Measurements from ENCODE around the gene SLC35B2. TPM values are rescaled to one million over a fixed set of nuclear protein-coding genes. Genes with fewer than 3 reads are reported as not detected.

The SLC35B2 gene
- total RNA-seq, 1 experiment from 2014 or later = 28.9 TPM

- no peaks in the 10 kb centered on the region for H3K36me3 Mint-ChIP-seq
- TF ChIP-seq, protein P1, sequence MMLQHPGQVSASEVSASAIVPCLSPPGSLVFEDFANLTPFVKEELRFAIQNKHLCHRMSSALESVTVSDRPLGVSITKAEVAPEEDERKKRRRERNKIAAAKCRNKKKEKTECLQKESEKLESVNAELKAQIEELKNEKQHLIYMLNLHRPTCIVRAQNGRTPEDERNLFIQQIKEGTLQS (CRISPR knock-in tag; conservative IDR thresholded peaks at IDR 0.05) = no peak
- TF ChIP-seq CREM (CRISPR knock-in tag; IDR thresholded peaks at IDR 0.05) = no peak
- TF ChIP-seq, protein P2, sequence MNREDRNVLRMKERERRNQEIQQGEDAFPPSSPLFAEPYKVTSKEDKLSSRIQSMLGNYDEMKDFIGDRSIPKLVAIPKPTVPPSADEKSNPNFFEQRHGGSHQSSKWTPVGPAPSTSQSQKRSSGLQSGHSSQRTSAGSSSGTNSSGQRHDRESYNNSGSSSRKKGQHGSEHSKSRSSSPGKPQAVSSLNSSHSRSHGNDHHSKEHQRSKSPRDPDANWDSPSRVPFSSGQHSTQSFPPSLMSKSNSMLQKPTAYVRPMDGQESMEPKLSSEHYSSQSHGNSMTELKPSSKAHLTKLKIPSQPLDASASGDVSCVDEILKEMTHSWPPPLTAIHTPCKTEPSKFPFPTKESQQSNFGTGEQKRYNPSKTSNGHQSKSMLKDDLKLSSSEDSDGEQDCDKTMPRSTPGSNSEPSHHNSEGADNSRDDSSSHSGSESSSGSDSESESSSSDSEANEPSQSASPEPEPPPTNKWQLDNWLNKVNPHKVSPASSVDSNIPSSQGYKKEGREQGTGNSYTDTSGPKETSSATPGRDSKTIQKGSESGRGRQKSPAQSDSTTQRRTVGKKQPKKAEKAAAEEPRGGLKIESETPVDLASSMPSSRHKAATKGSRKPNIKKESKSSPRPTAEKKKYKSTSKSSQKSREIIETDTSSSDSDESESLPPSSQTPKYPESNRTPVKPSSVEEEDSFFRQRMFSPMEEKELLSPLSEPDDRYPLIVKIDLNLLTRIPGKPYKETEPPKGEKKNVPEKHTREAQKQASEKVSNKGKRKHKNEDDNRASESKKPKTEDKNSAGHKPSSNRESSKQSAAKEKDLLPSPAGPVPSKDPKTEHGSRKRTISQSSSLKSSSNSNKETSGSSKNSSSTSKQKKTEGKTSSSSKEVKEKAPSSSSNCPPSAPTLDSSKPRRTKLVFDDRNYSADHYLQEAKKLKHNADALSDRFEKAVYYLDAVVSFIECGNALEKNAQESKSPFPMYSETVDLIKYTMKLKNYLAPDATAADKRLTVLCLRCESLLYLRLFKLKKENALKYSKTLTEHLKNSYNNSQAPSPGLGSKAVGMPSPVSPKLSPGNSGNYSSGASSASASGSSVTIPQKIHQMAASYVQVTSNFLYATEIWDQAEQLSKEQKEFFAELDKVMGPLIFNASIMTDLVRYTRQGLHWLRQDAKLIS (CRISPR knock-in tag; IDR thresholded peaks at IDR 0.05; ENCODE audit: borderline replicate concordance) = no peak
- TF ChIP-seq, protein P3, sequence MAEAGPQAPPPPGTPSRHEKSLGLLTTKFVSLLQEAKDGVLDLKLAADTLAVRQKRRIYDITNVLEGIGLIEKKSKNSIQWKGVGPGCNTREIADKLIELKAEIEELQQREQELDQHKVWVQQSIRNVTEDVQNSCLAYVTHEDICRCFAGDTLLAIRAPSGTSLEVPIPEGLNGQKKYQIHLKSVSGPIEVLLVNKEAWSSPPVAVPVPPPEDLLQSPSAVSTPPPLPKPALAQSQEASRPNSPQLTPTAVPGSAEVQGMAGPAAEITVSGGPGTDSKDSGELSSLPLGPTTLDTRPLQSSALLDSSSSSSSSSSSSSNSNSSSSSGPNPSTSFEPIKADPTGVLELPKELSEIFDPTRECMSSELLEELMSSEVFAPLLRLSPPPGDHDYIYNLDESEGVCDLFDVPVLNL (CRISPR knock-in tag; IDR thresholded peaks at IDR 0.05; ENCODE audit: borderline replicate concordance, low read depth) = no peak
- no peak for TF ChIP-seq ZBTB21 (CRISPR knock-in tag; IDR thresholded peaks at IDR 0.05; ENCODE audit: borderline replicate concordance)
- no peak for TF ChIP-seq ZNF396 (CRISPR knock-in tag; IDR thresholded peaks at IDR 0.05; ENCODE audit: borderline replicate concordance)
- TF ChIP-seq, protein P4, sequence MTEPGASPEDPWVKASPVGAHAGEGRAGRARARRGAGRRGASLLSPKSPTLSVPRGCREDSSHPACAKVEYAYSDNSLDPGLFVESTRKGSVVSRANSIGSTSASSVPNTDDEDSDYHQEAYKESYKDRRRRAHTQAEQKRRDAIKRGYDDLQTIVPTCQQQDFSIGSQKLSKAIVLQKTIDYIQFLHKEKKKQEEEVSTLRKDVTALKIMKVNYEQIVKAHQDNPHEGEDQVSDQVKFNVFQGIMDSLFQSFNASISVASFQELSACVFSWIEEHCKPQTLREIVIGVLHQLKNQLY (CRISPR knock-in tag; IDR thresholded peaks at IDR 0.05) = no peak
- no peak for TF ChIP-seq TCF7 (CRISPR knock-in tag; IDR thresholded peaks at IDR 0.05; ENCODE audit: low read depth)
- TF ChIP-seq TEAD1 (CRISPR knock-in tag; IDR thresholded peaks at IDR 0.05) = no peak
- H3K4me3 Mint-ChIP-seq = no peak overlapping the region
- no peak for DNase-seq (ENCODE audit: low spot score)
- peaks cover 43% of the 10 kb centered on the region for H3K27me3 Mint-ChIP-seq (ENCODE audit: low read depth)
- ChIA-PET POLR2A (interaction anchor here (0.7 kb wide), 2 partner anchors 24 to 26 kb away, joined by 4 to 7 read pairs; no protein-coding TSS in a partner anchor), CTCF (interaction anchor here (0.7 to 5.2 kb wide), 5 partner anchors 12 to 56 kb away, joined by 4 to 26 read pairs (median 9); partner anchors contain the start of gene AARS2)
- no peak overlapping the region for H3K27ac Mint-ChIP-seq
- no peak for ATAC-seq
- peaks cover 6% of the 10 kb centered on the region for H3K4me1 Mint-ChIP-seq
- H3K9me3 Mint-ChIP-seq = no peaks in the 10 kb centered on the region
These were observed 35.5 kb upstream of the SLC35B2 start for GRCh38 chr6:44292661-44293365.

- H3K36me3 Mint-ChIP-seq = no peaks in the 10 kb centered on the region
- no peaks in the 10 kb centered on the region for H3K9me3 Mint-ChIP-seq
- H3K4me3 Mint-ChIP-seq = no peak overlapping the region
- POLR2A ChIA-PET = no interaction called here
- H3K27ac Mint-ChIP-seq = no peak overlapping the region
- CTCF ChIA-PET = interaction anchor here (0.9 to 5.2 kb wide), 5 partner anchors 13 to 55 kb away, joined by 3 to 26 read pairs (median 9); partner anchors contain the start of gene AARS2
- ATAC-seq = no peak
- H3K27me3 Mint-ChIP-seq (ENCODE audit: low read depth) = peaks cover 48% of the 10 kb centered on the region
- peaks cover 5% of the 10 kb centered on the region for H3K4me1 Mint-ChIP-seq
- no peak for DNase-seq (ENCODE audit: low spot score)
- TF ChIP-seq CDX4 (CRISPR knock-in tag; IDR thresholded peaks at IDR 0.05; ENCODE audit: borderline replicate concordance) (no peak), SOX15 (CRISPR knock-in tag; IDR thresholded peaks at IDR 0.05) (no peak), GRHL2 (CRISPR knock-in tag; IDR thresholded peaks at IDR 0.05; ENCODE audit: insufficient replicate concordance, severe bottlenecking) (no peak), RELA (CRISPR knock-in tag; IDR thresholded peaks at IDR 0.05; ENCODE audit: borderline replicate concordance) (no peak), NFYB (CRISPR knock-in tag; conservative IDR thresholded peaks at IDR 0.05; ENCODE audit: low read depth) (no peak), NFE2L1 (CRISPR knock-in tag; IDR thresholded peaks at IDR 0.05) (no peak), CBFB (CRISPR knock-in tag; IDR thresholded peaks at IDR 0.05; ENCODE audit: low read depth) (no peak), NR3C1 (CRISPR knock-in tag; conservative IDR thresholded peaks at IDR 0.05; ENCODE audit: low read depth) (no peak), IRF1 (CRISPR knock-in tag; IDR thresholded peaks at IDR 0.05) (no peak), EMX1 (CRISPR knock-in tag; IDR thresholded peaks at IDR 0.05) (no peak), GTF2I (CRISPR knock-in tag; conservative IDR thresholded peaks at IDR 0.05) (no peak), OVOL2 (CRISPR knock-in tag; IDR thresholded peaks at IDR 0.05; ENCODE audit: borderline replicate concordance) (no peak), ZNF396 (CRISPR knock-in tag; IDR thresholded peaks at IDR 0.05; ENCODE audit: borderline replicate concordance) (no peak)
- TF ChIP-seq, protein P5, sequence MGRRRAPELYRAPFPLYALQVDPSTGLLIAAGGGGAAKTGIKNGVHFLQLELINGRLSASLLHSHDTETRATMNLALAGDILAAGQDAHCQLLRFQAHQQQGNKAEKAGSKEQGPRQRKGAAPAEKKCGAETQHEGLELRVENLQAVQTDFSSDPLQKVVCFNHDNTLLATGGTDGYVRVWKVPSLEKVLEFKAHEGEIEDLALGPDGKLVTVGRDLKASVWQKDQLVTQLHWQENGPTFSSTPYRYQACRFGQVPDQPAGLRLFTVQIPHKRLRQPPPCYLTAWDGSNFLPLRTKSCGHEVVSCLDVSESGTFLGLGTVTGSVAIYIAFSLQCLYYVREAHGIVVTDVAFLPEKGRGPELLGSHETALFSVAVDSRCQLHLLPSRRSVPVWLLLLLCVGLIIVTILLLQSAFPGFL (CRISPR knock-in tag; IDR thresholded peaks at IDR 0.05; ENCODE audit: borderline replicate concordance) = no peak
- TF ChIP-seq, protein P6, sequence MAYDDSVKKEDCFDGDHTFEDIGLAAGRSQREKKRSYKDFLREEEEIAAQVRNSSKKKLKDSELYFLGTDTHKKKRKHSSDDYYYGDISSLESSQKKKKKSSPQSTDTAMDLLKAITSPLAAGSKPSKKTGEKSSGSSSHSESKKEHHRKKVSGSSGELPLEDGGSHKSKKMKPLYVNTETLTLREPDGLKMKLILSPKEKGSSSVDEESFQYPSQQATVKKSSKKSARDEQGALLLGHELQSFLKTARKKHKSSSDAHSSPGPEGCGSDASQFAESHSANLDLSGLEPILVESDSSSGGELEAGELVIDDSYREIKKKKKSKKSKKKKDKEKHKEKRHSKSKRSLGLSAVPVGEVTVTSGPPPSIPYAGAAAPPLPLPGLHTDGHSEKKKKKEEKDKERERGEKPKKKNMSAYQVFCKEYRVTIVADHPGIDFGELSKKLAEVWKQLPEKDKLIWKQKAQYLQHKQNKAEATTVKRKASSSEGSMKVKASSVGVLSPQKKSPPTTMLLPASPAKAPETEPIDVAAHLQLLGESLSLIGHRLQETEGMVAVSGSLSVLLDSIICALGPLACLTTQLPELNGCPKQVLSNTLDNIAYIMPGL (CRISPR knock-in tag; IDR thresholded peaks at IDR 0.05) = no peak
These were observed 34.5 kb upstream of the SLC35B2 start for GRCh38 chr6:44291841-44292240.
